CD4-positive, alpha-beta T cell treated with Interleukin-6 for 4 hours (primary cell): ENCODE measurements around the gene EDEM2.
"Not testable (repeated sequence)": the region's sequence is repeated elsewhere in the genome, so short reads cannot be mapped to it uniquely, and the experiment has no call there.

Experiments used
- DNase-seq: peaks from one replicate; pipeline ENCODE4 v3.0.0-alpha.2; 2020; ENCODE audit warnings: mixed read lengths

The EDEM2 gene

DNA sequence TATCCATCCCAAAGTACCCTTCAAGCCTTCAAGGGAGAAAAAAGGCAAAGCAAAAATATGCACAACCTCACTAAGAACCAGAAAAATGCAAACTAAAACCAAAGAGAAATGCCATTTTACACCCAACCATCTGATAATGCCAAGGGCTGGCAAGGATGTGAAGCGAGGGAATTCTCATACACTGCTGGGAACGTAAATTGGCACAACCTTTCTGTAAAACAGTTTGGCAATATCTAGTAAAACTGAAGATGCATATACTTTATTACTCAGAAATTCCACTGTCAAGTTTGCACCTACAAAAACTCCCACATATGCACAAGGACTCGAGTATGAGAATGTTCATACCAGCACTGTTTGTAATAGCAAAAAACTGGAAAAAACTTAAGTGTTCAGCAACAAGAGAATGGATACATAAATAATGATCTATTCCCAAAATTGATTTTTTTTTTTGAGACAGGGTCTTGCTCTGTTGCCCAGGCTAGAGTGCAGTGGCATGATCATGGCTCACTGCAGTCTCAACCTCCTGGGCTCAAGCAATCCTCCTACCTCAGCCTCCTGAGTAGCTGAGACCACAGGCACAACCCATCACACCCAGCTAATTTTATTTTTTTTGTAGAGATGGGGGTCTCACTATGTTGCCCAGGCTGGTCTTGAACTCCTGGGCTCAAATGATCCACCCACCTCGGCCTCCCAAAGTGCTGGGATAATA is 21.7 kb upstream of the EDEM2 start:
- DNase-seq, result not testable (repeated sequence)

GRCh38 chr20:35167787-35168186 is 20.7 kb upstream of the EDEM2 start:
- no peak for DNase-seq

GRCh38 chr20:35166242-35166830 is 19.2 kb upstream of the EDEM2 start:
- no peak for DNase-seq

DNA sequence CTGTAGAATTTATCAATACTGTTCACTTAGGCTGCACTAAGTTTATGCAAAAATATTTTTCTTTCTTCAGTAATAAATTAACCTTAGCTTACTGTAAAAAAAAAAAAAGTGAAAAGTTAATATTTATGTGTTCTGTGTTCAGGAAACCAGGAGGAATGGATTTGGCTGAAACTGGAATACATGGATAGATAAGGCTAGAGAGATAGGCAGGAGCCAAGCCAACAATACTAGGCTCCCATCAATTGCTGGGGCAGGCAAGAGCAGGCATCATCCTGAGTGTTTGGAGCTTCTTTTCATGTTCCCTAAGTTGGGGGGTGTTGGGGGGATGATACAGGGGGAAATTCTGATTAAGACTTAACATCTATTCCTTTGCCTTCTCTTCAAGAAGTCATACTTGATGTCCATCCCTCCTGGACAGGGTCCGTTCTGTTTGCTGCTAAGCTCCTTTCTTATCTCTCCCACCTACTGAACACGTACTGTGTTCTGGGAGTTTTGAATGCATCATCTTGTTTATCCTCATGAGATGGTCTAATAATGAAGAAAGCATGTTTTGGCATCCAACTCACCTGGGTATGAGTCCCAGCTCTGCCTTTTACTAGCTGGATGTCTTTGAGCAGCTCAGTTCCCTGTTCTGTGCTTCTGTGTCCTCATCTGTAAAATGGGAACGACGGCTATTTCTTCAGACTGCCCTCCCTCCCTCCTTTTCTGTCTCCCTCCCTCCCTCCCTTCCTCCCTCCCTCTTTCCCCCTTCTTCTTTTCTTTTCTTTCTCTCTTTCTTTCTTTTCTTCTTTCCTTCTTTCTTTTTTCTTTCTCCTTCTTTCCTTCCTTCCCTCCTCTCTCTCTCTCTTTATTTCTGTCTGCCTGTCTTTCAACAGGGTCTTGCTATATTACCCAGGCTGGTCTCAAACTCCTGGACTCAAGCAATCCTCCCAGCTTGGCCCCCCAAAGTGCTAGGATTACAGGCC is 18.4 kb upstream of the EDEM2 start:
- no peak for DNase-seq

DNA sequence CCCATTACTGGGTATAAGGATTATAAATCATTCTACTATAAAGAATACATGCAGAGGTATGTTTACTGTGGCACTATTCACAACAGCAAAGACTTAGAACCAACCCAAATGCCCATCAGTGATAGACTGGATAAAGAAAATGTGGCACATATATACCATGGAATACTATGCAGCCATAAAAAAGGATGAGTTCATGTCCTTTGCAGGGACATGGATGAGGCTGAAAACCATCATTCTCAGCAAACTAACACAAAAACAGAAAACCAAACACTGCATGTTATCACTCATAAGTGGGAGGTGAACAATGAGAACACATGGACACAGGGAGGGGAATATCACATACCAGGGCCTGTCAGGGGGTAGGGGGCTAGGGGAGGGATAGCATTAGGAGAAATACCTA is 17.4 kb upstream of the EDEM2 start:
- not testable (repeated sequence) for DNase-seq

DNA sequence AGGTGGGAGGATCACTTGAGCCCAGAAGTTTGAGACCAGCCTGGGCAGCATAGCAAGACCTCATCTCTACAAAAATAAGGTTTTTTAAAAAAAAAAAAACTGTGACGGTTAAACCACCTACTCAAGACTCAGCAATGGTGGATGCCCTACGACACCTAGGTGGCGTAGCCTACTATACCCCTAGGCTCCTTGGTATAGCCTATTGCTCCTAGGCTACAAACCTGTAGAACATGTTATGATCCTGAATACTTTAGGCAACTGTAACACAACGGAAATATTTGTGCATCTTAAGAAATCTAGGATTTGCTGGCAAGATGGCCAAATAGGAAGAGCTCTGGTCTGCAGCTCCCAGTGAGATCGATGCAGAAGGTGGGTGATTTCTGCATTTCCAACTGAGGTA is 13.2 kb upstream of the EDEM2 start:
- not testable (repeated sequence) for DNase-seq

- DNase-seq, result no peak
Measured at GRCh38 chr20:35156978-35157377, 9.8 kb upstream of the EDEM2 start.

GRCh38 chr20:35155936-35156335 is 8.8 kb upstream of the EDEM2 start:
- no peak for DNase-seq

DNA sequence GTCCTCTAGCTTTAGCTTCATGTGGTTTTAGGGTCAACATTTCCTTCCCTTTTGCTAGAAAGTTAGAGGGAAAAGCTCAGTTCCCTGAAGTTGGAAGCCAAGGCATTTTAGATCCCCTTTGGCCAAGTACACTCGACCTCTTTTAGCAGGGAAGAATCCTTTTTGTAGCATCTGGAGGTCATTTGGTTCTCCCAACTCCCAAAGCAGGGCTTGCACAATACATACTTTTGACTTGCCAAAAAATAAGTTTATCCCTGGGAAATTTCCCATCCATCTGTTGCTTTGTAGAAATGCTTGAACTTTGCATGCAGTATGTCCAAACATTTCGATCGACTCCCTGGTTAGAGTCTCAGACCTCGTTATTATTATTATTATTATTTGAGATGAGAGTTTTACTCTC is 4.6 kb upstream of the EDEM2 start:
- DNase-seq, result no peak

- DNase-seq, result no peak
Measured at GRCh38 chr20:35150846-35151579, 3.9 kb upstream of the EDEM2 start.

DNA sequence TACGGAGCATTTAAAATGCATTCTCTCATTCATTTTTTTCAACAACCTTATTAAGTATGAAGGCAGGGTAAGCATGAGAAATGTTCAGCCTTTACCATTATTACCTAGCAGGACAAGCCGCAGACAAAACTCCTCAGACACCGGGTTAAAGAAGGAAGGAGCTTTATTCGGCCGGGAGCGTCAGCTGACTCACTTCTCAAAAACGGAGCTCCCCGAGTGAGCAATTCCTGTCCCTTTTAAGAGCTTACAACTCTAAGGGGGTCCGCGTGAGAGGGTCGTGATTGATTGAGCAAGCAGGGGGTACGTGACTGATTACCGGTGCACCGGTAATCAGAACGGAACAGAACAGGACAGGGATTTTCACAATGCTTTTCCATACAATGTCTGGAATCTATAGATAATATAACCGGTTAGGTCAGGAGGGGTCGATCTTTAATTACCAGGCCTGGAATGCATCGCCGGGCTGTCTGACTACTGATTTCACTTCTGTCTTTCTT is 487 bp upstream of the EDEM2 start:
- peak; percentile 18 for DNase-seq

DNA sequence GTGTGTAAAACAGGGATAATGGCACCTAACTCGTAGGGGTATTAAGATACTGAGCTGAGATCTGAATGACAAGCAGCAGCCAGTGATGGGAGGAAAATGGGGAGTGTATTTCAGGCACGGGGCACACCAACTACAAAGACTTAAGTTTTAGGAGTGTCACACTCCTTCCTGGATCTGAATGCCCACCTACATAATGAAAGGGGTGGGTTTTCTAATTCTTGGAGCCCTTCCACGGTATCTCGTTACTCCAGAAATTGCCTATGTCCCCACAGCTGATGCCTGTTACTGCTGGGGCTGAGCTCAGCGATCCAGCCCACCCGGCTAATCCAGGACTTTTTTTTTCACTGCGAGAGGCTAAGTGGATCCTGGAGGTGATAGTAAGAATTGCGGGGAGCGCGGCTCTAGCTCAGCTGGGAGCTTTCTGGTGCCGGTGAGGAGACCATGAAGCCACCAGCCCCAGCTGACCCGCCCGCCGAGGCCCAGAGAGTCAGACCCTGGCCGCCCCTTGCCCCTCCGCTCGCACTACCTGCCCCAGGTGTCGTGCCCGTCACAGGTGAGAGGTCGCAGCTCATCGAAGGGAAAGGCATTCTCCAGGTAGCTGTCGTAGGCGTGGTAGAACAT is 727 bp downstream of the EDEM2 start:
- DNase-seq, result no peak

GRCh38 chr20:35145141-35145564 is 2.0 kb downstream of the EDEM2 start:
- DNase-seq, result peak; percentile 6

DNA sequence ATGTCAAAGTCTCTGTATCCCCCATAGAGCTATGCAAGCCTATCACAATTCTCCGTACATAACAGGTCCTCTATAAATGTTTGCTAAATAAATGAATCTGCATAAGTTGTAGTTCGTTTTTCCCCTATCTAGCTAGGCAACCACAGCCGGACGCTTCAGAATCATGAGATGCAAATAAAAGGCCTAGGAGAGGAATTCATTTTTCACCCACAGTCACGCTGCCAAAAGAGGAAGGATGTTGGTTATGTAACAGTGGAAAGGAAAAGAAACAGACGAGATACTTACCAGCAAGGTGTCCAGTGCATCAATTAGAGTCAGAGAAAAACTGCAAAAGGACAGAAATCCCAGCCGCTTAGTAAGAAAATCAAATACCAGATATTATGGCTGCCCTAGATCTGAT is 2.4 kb downstream of the EDEM2 start:
- no peak for DNase-seq

DNA sequence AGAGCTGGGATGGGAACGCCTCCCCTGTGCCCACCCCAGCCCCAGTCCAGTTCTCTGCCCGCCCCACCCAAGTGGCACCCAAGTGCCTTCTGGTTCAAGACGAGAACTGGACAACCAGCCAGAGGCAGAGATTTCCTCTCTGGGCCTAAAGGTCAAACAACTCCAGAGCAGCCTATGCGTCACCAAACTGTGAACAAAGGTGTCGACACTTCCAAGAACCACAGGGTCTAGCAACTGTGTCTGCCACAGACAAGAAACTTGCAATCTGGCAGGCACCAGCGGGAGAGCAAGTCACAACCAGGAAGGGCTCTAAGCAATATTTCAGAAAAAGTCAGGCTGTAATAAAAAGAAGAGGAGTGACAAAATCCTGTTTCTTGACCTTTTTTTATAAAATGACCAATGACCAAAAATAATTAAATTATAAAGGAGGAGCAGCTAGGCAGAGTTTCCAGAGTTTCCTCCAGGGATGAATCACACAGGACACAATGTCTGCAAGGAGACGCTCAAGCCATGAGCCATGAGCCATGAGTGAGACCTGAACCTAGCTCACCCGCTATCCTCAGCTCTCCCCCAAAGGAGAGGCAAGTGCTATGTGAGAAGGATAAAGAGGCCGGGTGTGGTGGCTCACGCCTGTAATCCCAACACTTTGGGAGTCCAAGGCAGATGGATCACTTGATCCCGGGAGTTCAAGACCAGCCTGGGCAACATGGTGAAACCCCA is 11.1 kb downstream of the EDEM2 start:
- no peak for DNase-seq

- DNase-seq, result no peak
Measured at GRCh38 chr20:35134880-35135279, 12.3 kb downstream of the EDEM2 start.

DNA sequence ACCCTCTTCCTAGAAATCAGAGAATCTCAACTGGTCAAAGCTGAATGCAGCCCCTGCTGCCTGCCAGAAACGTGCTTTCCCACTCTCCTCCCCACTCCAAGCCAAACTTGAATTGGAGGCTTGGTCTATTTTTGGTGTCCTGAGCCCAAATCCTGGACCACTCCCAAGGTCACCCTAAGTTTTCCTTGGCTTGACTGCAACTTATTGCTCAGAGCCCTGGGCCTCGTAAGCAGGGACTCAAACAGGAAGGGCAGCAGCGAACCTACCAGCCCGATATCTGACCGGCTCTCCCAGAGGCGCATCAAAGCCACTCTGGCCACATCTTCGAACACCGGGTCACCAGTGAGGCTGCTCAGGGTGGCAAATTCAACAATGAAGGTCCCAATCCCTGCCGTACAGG is 12.7 kb downstream of the EDEM2 start:
- no peak for DNase-seq

GRCh38 chr20:35133735-35134134 is 13.4 kb downstream of the EDEM2 start:
- DNase-seq, result no peak

DNA sequence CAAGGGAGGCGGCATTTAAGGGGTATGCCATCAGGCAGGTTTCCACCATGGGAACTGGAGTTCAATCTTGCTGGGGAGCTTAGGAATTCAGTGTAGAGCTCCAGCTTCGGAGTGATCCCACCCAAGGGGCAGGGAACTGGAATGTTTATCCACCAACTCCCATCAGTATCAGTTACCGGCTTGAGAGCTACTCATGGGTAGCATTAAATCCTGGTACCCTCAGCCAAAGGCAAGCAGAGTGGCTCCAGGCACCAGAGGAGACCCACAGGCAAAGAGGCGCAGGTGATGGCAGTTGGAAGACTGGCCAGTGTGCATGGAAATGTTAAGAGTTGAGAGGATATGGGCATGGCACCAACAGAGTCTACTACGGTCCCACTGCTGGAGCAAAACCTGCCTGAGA is 14.1 kb downstream of the EDEM2 start:
- no peak for DNase-seq

GRCh38 chr20:35131934-35132333 is 15.2 kb downstream of the EDEM2 start:
- DNase-seq, result no peak

DNA sequence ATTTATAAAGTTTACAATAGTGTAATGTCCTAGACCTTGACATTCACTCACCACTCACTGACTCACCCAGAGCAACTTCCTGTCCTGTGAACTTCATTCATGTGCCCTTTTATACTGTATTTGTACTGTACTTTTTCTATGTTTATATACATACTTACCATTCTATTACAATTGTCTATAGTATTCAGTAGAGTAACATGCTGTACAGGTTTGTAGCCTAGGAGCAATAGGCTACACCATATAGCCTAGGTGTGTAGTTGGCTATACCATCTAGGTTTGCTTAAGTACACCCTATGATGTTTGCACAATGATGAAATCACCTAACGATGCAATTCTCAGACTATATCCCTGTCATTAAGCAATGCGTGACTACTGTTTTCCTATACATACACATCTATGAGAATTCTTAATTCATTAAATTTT is 17.5 kb downstream of the EDEM2 start:
- no peak for DNase-seq

GRCh38 chr20:35125753-35126152 is 21.4 kb downstream of the EDEM2 start:
- DNase-seq, result no peak
